ENCODE results near the gene IRF8.
"Not testable (repeated sequence)": the region's sequence is repeated elsewhere in the genome, so short reads cannot be mapped to it uniquely, and the experiment has no call there.

DNA sequence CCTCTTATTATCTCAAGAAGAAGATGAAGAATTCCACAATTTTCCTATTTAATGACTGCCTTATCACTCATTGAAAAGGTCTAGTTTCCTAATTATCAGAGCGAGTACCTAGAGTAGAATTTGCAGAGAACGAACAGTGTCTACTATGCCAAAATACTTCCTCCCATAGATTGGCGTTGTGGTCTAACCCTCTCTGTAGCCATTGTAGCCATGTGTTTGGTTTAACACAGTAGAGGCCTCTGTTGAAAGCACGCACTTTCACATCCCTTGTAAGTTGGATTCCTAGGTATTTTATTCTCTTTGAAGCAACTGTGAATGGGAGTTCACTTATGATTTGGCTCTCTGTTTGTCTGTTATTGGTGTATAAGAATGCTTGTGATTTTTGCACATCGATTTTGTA, 24.9 kb upstream of the IRF8 start:
- TF ChIP-seq, protein P1, sequence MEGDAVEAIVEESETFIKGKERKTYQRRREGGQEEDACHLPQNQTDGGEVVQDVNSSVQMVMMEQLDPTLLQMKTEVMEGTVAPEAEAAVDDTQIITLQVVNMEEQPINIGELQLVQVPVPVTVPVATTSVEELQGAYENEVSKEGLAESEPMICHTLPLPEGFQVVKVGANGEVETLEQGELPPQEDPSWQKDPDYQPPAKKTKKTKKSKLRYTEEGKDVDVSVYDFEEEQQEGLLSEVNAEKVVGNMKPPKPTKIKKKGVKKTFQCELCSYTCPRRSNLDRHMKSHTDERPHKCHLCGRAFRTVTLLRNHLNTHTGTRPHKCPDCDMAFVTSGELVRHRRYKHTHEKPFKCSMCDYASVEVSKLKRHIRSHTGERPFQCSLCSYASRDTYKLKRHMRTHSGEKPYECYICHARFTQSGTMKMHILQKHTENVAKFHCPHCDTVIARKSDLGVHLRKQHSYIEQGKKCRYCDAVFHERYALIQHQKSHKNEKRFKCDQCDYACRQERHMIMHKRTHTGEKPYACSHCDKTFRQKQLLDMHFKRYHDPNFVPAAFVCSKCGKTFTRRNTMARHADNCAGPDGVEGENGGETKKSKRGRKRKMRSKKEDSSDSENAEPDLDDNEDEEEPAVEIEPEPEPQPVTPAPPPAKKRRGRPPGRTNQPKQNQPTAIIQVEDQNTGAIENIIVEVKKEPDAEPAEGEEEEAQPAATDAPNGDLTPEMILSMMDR (IDR thresholded peaks at IDR 0.05) = not testable (repeated sequence)
- TF ChIP-seq POLR2A (IDR thresholded peaks at IDR 0.05) = not testable (repeated sequence)
